Activated CD8-positive, alpha-beta T cell treated with anti-CD3 and anti-CD28 coated beads for 36 hours (primary cell): ENCODE data around the gene UQCC2. TPM values are rescaled to one million over a fixed set of nuclear protein-coding genes. Genes with fewer than 3 reads are reported as not detected.

Experiments
- ATAC-seq: fragments of 200-7000 bp; cut with Tn5 transposase; one replicate; pipeline ENCODE4 v1.10.0; 2021; ENCODE audit warnings: mild to moderate bottlenecking, moderate library complexity
- CTCF ChIA-PET: fragments of 350-600 bp; sonication (Branson Sonifier 250); formaldehyde crosslinking; loops from one replicate; lab custom pipeline; 2021; ENCODE audit warnings: antibody characterized with exemption; lab: Charles Lee
- POLR2A ChIA-PET: fragments of 350-600 bp; sonication (Branson Sonifier 250); formaldehyde crosslinking; loops from one replicate; lab custom pipeline; 2021; ENCODE audit warnings: antibody characterized with exemption; lab: Charles Lee
- DNase-seq: peaks from one replicate; pipeline ENCODE4 v3.0.0-alpha.2; 2020
- H3K27ac Mint-ChIP-seq: one replicate; pipeline ENCODE4 v1.8.0; 2021; ENCODE audit warnings: mild to moderate bottlenecking, mixed read lengths
- H3K27me3 Mint-ChIP-seq: one replicate; pipeline ENCODE4 v1.8.0; 2021; ENCODE audit warnings: mixed read lengths
- H3K36me3 Mint-ChIP-seq: one replicate; pipeline ENCODE4 v1.8.0; 2021; ENCODE audit warnings: low read depth, mixed read lengths
- H3K4me1 Mint-ChIP-seq: one replicate; pipeline ENCODE4 v1.8.0; 2021; ENCODE audit warnings: low read depth, mixed read lengths
- H3K4me3 Mint-ChIP-seq: one replicate; pipeline ENCODE4 v1.8.0; 2021; ENCODE audit warnings: mild to moderate bottlenecking, moderate library complexity, mixed read lengths
- H3K9me3 Mint-ChIP-seq: one replicate; pipeline ENCODE4 v1.8.0; 2021; ENCODE audit warnings: mixed read lengths
- CTCF ChIP-seq: fragments of 200-600 bp; IDR thresholded peaks from one replicate; pipeline ENCODE4 v1.8.0; 2022; ENCODE audit warnings: antibody characterized with exemption, mild to moderate bottlenecking
- intact Hi-C: fragments of 100-400 bp; cut with micrococcal nuclease; formaldehyde crosslinking; loops from one replicate; pipeline ENCODE4 v1.10.0; 2022
- total RNA-seq, 2 experiments: library from RNA; stranded (reverse); gene quantifications; one replicate each; pipeline ENCODE4 v1.2.3, GENCODE V29; 2021

Gene UQCC2
- total RNA-seq, 2 experiments from 2014 or later: 127 to 128 TPM

- no peak overlapping the region for H3K27ac Mint-ChIP-seq
- H3K4me3 Mint-ChIP-seq: no peak overlapping the region
- H3K4me1 Mint-ChIP-seq: no peaks in the 10 kb centered on the region
- DNase-seq (no peak), ATAC-seq (no peak)
- intact Hi-C loops: no loop called here
- ChIA-PET POLR2A (interaction anchor here (0.9 kb wide), 1 partner anchor 18 kb away, joined by 3 read pairs; no protein-coding TSS in a partner anchor), CTCF (no interaction called here)
- no peaks in the 10 kb centered on the region for H3K9me3 Mint-ChIP-seq
- H3K36me3 Mint-ChIP-seq: no peaks in the 10 kb centered on the region
- TF ChIP-seq CTCF: no peak
- no peaks in the 10 kb centered on the region for H3K27me3 Mint-ChIP-seq
Observed at GRCh38 chr6:33751771-33752645, 40.5 kb upstream of the UQCC2 start.

GRCh38 chr6:33750244-33750991 is 38.9 kb upstream of the UQCC2 start:
- no peak for ATAC-seq
- H3K27me3 Mint-ChIP-seq: no peaks in the 10 kb centered on the region
- no peak overlapping the region for H3K4me3 Mint-ChIP-seq
- ChIA-PET POLR2A (interaction anchor here (0.6 to 0.7 kb wide), 2 partner anchors 14 to 277 kb away, joined by 3 to 4 read pairs; no protein-coding TSS in a partner anchor), CTCF (no interaction called here)
- intact Hi-C loops: no loop called here
- no peak overlapping the region for H3K27ac Mint-ChIP-seq
- no peaks in the 10 kb centered on the region for H3K4me1 Mint-ChIP-seq
- H3K36me3 Mint-ChIP-seq: no peaks in the 10 kb centered on the region
- TF ChIP-seq CTCF: no peak
- no peak for DNase-seq
- H3K9me3 Mint-ChIP-seq: no peaks in the 10 kb centered on the region

- no peak overlapping the region for H3K27ac Mint-ChIP-seq
- H3K36me3 Mint-ChIP-seq: no peaks in the 10 kb centered on the region
- no peak overlapping the region for H3K4me3 Mint-ChIP-seq
- H3K9me3 Mint-ChIP-seq: no peaks in the 10 kb centered on the region
- H3K27me3 Mint-ChIP-seq: no peaks in the 10 kb centered on the region
- POLR2A ChIA-PET: interaction anchor here (0.6 to 0.8 kb wide), 2 partner anchors 21 to 278 kb away, joined by 3 to 4 read pairs; no protein-coding TSS in a partner anchor
- no peak for DNase-seq
- no peaks in the 10 kb centered on the region for H3K4me1 Mint-ChIP-seq
- intact Hi-C loops: no loop called here
- CTCF ChIA-PET: no interaction called here
- no peak for TF ChIP-seq CTCF
- ATAC-seq: no peak
Observed at GRCh38 chr6:33749401-33749800, 37.9 kb upstream of the UQCC2 start.

- intact Hi-C loops: no loop called here
Observed at GRCh38 chr6:33748841-33749240, 37.3 kb upstream of the UQCC2 start.

More at GRCh38 chr6:33748841-33749240, 37.3 kb upstream of the UQCC2 start:
- ATAC-seq (no peak), DNase-seq (no peak)
- TF ChIP-seq CTCF: no peak
- H3K27me3 Mint-ChIP-seq: no peaks in the 10 kb centered on the region
- no peaks in the 10 kb centered on the region for H3K9me3 Mint-ChIP-seq
- H3K4me3 Mint-ChIP-seq: no peak overlapping the region
- H3K27ac Mint-ChIP-seq: no peak overlapping the region
- peaks cover 2% of the 10 kb centered on the region for H3K4me1 Mint-ChIP-seq
- POLR2A ChIA-PET: no interaction called here
- CTCF ChIA-PET: interaction anchor here (9.9 kb wide), 1 partner anchor 21 kb away, joined by 87 read pairs; no protein-coding TSS in a partner anchor
- H3K36me3 Mint-ChIP-seq: no peaks in the 10 kb centered on the region
